Liver (tissue), 9 donors: ENCODE data around the gene FLVCR2. TPM values are rescaled to one million over a fixed set of nuclear protein-coding genes. Genes with fewer than 3 reads are reported as not detected.
A peak's percentile ranks its signal among the peaks of the same experiment; 100 is the strongest.

Experiments
- DNase-seq: peaks from one replicate; pipeline ENCODE4 v3.0.0-alpha.2; 2017; ENCODE audit warnings: low spot score
- H3K27ac ChIP-seq, 2 donors: one replicate each; pipeline ENCODE4 v1.7.0; 2013; ENCODE audit warnings: inconsistent platforms in 2 of 2, low read length in 2 of 2, control low read depth in 1 of 2, low read depth in 1 of 2, mild to moderate bottlenecking in 1 of 2
- H3K27me3 ChIP-seq, 4 donors: one replicate each; pipeline versions ENCODE4 v1.6.1 to v1.7.0; 2013; ENCODE audit warnings: low read length in 3 of 4, inconsistent platforms in 1 of 4, mild to moderate bottlenecking in 1 of 4, moderate library complexity in 1 of 4; ENCODE audit not compliant: control insufficient read depth in 4 of 4, insufficient read depth in 4 of 4
- H3K36me3 ChIP-seq, 4 donors: one replicate each; pipeline versions ENCODE4 v1.6.1 to v1.7.0; 2013; ENCODE audit warnings: low read length in 3 of 4, mild to moderate bottlenecking in 3 of 4, low read depth in 1 of 4, moderate library complexity in 1 of 4; ENCODE audit not compliant: control insufficient read depth in 4 of 4, insufficient read depth in 3 of 4
- H3K4me1 ChIP-seq, 4 donors: one replicate each; pipeline versions ENCODE4 v1.6.1 to v1.7.0; 2013; ENCODE audit warnings: low read length in 3 of 4, mild to moderate bottlenecking in 3 of 4, moderate library complexity in 1 of 4; ENCODE audit not compliant: control insufficient read depth in 4 of 4, insufficient read depth in 4 of 4
- H3K4me3 ChIP-seq, 3 donors: one replicate each; pipeline versions ENCODE4 v1.6.1 to v1.7.0; 2013; ENCODE audit warnings: low read length in 3 of 3, control low read depth in 1 of 3, low read depth in 1 of 3, mild to moderate bottlenecking in 1 of 3
- H3K9ac ChIP-seq, 2 donors: one replicate each; pipeline ENCODE4 v1.7.0; 2013; ENCODE audit warnings: low read length in 2 of 2, mild to moderate bottlenecking in 2 of 2, moderate library complexity in 2 of 2, control low read depth in 1 of 2, low read depth in 1 of 2
- H3K9me3 ChIP-seq, 4 donors: one replicate each; pipeline versions ENCODE4 v1.6.1 to v1.7.0; 2013; ENCODE audit warnings: low read length in 3 of 4; ENCODE audit not compliant: control insufficient read depth in 4 of 4
- CTCF ChIP-seq: fragments of 150-350 bp; IDR thresholded peaks from 2 replicates; pipeline ENCODE4 v1.5.1; 2017; ENCODE audit warnings: improper control_type of control experiment, low read depth, low read length; ENCODE audit not compliant: missing input control
- FOXA1 ChIP-seq: IDR thresholded peaks from 2 replicates; pipeline ENCODE4 v1.6.1; 2016; ENCODE audit warnings: antibody characterized with exemption
- FOXA2 ChIP-seq: IDR thresholded peaks from 2 replicates; pipeline ENCODE4 v1.6.1; 2016; ENCODE audit warnings: antibody characterized with exemption
- GABPA ChIP-seq, 2 donors: IDR thresholded peaks in 1 of 2; conservative IDR thresholded peaks in 1 of 2; 2 replicates each; pipeline ENCODE4 v1.6.1; 2016; ENCODE audit warnings: antibody characterized with exemption in 2 of 2, mild to moderate bottlenecking in 1 of 2, moderate library complexity in 1 of 2
- HNF4A ChIP-seq, 2 donors: conservative IDR thresholded peaks; 2 replicates each; pipeline ENCODE4 v1.6.1; 2016; ENCODE audit warnings: antibody characterized with exemption in 2 of 2, mild to moderate bottlenecking in 2 of 2
- HNF4G ChIP-seq: IDR thresholded peaks from 2 replicates; pipeline ENCODE4 v1.6.1; 2016; ENCODE audit warnings: antibody characterized with exemption
- JUND ChIP-seq, 2 donors: IDR thresholded peaks; 2 replicates each; pipeline ENCODE4 v1.6.1; 2016; ENCODE audit warnings: antibody characterized with exemption in 2 of 2
- MAX ChIP-seq: IDR thresholded peaks from 2 replicates; pipeline ENCODE4 v1.6.1; 2016; ENCODE audit warnings: antibody characterized with exemption
- NR2F2 ChIP-seq: IDR thresholded peaks from 2 replicates; pipeline ENCODE4 v1.6.1; 2016; ENCODE audit warnings: antibody characterized with exemption
- RXRA ChIP-seq, 2 donors: IDR thresholded peaks; 2 replicates each; pipeline ENCODE4 v1.6.1; 2017 to 2018; ENCODE audit warnings: antibody characterized with exemption in 2 of 2, mild to moderate bottlenecking in 1 of 2
- SP1 ChIP-seq: IDR thresholded peaks from 2 replicates; pipeline ENCODE4 v1.6.1; 2018; ENCODE audit warnings: antibody characterized with exemption, mild to moderate bottlenecking
- TAF1 ChIP-seq: conservative IDR thresholded peaks from 2 replicates; pipeline ENCODE4 v1.6.1; 2016; ENCODE audit warnings: antibody characterized with exemption, mild to moderate bottlenecking
- YY1 ChIP-seq: IDR thresholded peaks from 2 replicates; pipeline ENCODE4 v1.6.1; 2016; ENCODE audit warnings: antibody characterized with exemption, mild to moderate bottlenecking
- WGBS: extraction: QIAGEN DNeasy Blood & Tissue Kit; methylation state at CpG from one replicate; pipeline ENCODE4 v1.1.7; 2013; 5-methylcytosine and 5-hydroxymethylcytosine counted together
- polyA plus RNA-seq, 2 donors: library from polyadenylated mRNA; stranded (reverse) in 1 of 2; unstranded in 1 of 2; fragments of 200-250 nt in 1 of 2; fragments of >200 nt in 1 of 2; fragmentation: Nextera tagmentation in 1 of 2; extraction: Ambion mirVana in 1 of 2; gene quantifications; one replicate each; pipeline versions ENCODE4 v1.2.1 to v1.2.3, GENCODE V29; 2013 to 2015
- total RNA-seq, 2 donors: library from RNA; depleted of rRNA; stranded (reverse); fragments of >200 nt; gene quantifications; one replicate each; pipeline ENCODE4 v1.2.3, GENCODE V29; 2014
- TF ChIP-seq, protein P1 (sequence below): IDR thresholded peaks from 2 replicates; pipeline ENCODE4 v1.6.1; 2016; ENCODE audit warnings: antibody characterized with exemption
- TF ChIP-seq, protein P2 (sequence below): IDR thresholded peaks from 2 replicates; pipeline ENCODE4 v1.6.1; 2016; ENCODE audit warnings: antibody characterized with exemption, mild to moderate bottlenecking
- donor health status: healthy.
- donor health status: healthy.
- donor health status: healthy.
- donor health status: healthy.
- donor health status: healthy.

The FLVCR2 gene
- total and polyA plus RNA-seq, 4 donors, result 8.7 to 13.1 (median 11.3) TPM

GRCh38 chr14:75607842-75608640, 29.6 kb downstream of the FLVCR2 start:
- Histone ChIP-seq H3K9me3 (peaks cover 0 to 3% (median 1%) of the 10 kb centered on the region in 4 donors), H3K4me3 (no peak overlapping the region), H3K4me1 (peaks cover 0 to under 1% (median 0%) of the 10 kb centered on the region in 4 donors), H3K27me3 (no peaks in the 10 kb centered on the region), H3K27ac (no peak overlapping the region), H3K36me3 (peaks cover 0 to 3% (median 0%) of the 10 kb centered on the region in 4 donors), H3K9ac (no peak overlapping the region)
- DNase-seq, result no peak
- 94% methylated on average over 12 of the region's 12 CpGs for WGBS
- TF ChIP-seq NR2F2 (no peak), SP1 (no peak)

GRCh38 chr14:75609116-75609515, 30.7 kb downstream of the FLVCR2 start:
- TF ChIP-seq NR2F2 (no peak), HNF4G (no peak)
- Histone ChIP-seq H3K9me3 (peaks cover 0 to 3% (median 1%) of the 10 kb centered on the region in 4 donors), H3K27ac (no peak overlapping the region), H3K27me3 (no peaks in the 10 kb centered on the region), H3K9ac (no peak overlapping the region), H3K4me1 (no peaks in the 10 kb centered on the region), H3K4me3 (no peak overlapping the region), H3K36me3 (peaks cover 0 to 3% (median 0%) of the 10 kb centered on the region in 4 donors)
- no peak for DNase-seq
- WGBS, result 90% methylated on average over 4 of the region's 4 CpGs

GRCh38 chr14:75609606-75610475, 31.4 kb downstream of the FLVCR2 start:
- WGBS, result 84% methylated on average over 9 of the region's 9 CpGs
- Histone ChIP-seq H3K9ac (no peak overlapping the region), H3K27ac (no peak overlapping the region), H3K36me3 (peaks cover 0 to 3% (median 0%) of the 10 kb centered on the region in 4 donors), H3K27me3 (no peaks in the 10 kb centered on the region), H3K4me3 (no peak overlapping the region), H3K9me3 (peaks cover 0 to 3% (median 1%) of the 10 kb centered on the region in 4 donors), H3K4me1 (no peaks in the 10 kb centered on the region)
- no peak for TF ChIP-seq FOXA1
- peak; percentile 41 to 74 for TF ChIP-seq RXRA (IDR thresholded peaks at IDR 0.05)
- no peak for TF ChIP-seq TAF1
- peak; percentile 54 for TF ChIP-seq SP1
- DNase-seq, result no peak

GRCh38 chr14:75610834-75611233, 32.4 kb downstream of the FLVCR2 start:
- Histone ChIP-seq H3K9ac (no peak overlapping the region), H3K4me3 (no peak overlapping the region), H3K27me3 (no peaks in the 10 kb centered on the region), H3K36me3 (peaks cover 0 to 3% (median 0%) of the 10 kb centered on the region in 4 donors), H3K27ac (no peak overlapping the region), H3K9me3 (peaks cover 0 to 3% (median 1%) of the 10 kb centered on the region in 4 donors), H3K4me1 (no peaks in the 10 kb centered on the region)
- WGBS, result 88% methylated on average over 4 of the region's 4 CpGs
- DNase-seq, result no peak
- TF ChIP-seq RXRA (IDR thresholded peaks at IDR 0.05), result no peak
- TF ChIP-seq, protein P1, sequence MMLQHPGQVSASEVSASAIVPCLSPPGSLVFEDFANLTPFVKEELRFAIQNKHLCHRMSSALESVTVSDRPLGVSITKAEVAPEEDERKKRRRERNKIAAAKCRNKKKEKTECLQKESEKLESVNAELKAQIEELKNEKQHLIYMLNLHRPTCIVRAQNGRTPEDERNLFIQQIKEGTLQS, result no peak
- no peak for TF ChIP-seq MAX
- no peak for TF ChIP-seq GABPA (IDR thresholded peaks at IDR 0.05 in 1 of 2, conservative IDR thresholded peaks at IDR 0.05 in 1 of 2)
- no peak for TF ChIP-seq HNF4A (conservative IDR thresholded peaks at IDR 0.05)
- TF ChIP-seq, protein P2, sequence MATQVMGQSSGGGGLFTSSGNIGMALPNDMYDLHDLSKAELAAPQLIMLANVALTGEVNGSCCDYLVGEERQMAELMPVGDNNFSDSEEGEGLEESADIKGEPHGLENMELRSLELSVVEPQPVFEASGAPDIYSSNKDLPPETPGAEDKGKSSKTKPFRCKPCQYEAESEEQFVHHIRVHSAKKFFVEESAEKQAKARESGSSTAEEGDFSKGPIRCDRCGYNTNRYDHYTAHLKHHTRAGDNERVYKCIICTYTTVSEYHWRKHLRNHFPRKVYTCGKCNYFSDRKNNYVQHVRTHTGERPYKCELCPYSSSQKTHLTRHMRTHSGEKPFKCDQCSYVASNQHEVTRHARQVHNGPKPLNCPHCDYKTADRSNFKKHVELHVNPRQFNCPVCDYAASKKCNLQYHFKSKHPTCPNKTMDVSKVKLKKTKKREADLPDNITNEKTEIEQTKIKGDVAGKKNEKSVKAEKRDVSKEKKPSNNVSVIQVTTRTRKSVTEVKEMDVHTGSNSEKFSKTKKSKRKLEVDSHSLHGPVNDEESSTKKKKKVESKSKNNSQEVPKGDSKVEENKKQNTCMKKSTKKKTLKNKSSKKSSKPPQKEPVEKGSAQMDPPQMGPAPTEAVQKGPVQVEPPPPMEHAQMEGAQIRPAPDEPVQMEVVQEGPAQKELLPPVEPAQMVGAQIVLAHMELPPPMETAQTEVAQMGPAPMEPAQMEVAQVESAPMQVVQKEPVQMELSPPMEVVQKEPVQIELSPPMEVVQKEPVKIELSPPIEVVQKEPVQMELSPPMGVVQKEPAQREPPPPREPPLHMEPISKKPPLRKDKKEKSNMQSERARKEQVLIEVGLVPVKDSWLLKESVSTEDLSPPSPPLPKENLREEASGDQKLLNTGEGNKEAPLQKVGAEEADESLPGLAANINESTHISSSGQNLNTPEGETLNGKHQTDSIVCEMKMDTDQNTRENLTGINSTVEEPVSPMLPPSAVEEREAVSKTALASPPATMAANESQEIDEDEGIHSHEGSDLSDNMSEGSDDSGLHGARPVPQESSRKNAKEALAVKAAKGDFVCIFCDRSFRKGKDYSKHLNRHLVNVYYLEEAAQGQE, result no peak
- no peak for TF ChIP-seq FOXA2
- no peak for TF ChIP-seq FOXA1
- no peak for TF ChIP-seq JUND (IDR thresholded peaks at IDR 0.05)
- no peak for TF ChIP-seq CTCF
- TF ChIP-seq SP1, result no peak
- TF ChIP-seq NR2F2, result no peak
- TF ChIP-seq YY1, result no peak
